D721Med (cell line): Measurements from ENCODE around the gene FER.
A peak's percentile ranks its signal among the peaks of the same experiment; 100 is the strongest.

Experiments
- DNase-seq: peaks from one replicate; pipeline ENCODE4 v3.0.0; 2011; ENCODE audit warnings: low spot score; ENCODE audit not compliant: insufficient read length
- FAIRE-seq: peaks from 2 replicates; lab custom pipeline; 2011; peaks lifted over from hg19 to GRCh38; lab: Jason Lieb, UNC
- TF ChIP-seq, protein P1 (sequence below): IDR thresholded peaks from 2 replicates; pipeline ENCODE4 v1.5.1; 2012; ENCODE audit warnings: mild to moderate bottlenecking, control low read depth; ENCODE audit not compliant: insufficient read depth; ENCODE audit errors: missing control alignments

The FER gene

DNA sequence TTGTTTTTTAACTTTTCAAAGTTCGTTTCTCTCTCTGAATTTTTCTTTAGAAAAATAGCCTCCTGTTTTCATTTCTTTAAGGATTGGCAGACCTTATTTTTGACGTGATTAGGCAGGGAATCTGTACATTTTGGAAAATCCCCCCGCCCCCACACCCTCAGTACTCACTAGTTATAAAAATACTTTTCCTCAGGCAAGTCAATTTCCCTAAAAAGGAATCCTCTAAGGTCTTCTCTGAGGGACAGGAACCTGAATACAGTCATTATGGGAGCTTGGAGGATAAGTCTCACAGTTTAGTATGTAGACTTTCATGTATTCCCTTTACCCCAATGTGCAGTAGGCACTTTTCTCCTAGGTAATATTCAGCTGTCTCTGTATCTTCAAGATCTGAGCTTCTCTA lies 3.9 kb upstream of the FER start:
- TF ChIP-seq, protein P1, sequence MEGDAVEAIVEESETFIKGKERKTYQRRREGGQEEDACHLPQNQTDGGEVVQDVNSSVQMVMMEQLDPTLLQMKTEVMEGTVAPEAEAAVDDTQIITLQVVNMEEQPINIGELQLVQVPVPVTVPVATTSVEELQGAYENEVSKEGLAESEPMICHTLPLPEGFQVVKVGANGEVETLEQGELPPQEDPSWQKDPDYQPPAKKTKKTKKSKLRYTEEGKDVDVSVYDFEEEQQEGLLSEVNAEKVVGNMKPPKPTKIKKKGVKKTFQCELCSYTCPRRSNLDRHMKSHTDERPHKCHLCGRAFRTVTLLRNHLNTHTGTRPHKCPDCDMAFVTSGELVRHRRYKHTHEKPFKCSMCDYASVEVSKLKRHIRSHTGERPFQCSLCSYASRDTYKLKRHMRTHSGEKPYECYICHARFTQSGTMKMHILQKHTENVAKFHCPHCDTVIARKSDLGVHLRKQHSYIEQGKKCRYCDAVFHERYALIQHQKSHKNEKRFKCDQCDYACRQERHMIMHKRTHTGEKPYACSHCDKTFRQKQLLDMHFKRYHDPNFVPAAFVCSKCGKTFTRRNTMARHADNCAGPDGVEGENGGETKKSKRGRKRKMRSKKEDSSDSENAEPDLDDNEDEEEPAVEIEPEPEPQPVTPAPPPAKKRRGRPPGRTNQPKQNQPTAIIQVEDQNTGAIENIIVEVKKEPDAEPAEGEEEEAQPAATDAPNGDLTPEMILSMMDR, result no peak
- no peak for DNase-seq
- FAIRE-seq, result no peak

DNA sequence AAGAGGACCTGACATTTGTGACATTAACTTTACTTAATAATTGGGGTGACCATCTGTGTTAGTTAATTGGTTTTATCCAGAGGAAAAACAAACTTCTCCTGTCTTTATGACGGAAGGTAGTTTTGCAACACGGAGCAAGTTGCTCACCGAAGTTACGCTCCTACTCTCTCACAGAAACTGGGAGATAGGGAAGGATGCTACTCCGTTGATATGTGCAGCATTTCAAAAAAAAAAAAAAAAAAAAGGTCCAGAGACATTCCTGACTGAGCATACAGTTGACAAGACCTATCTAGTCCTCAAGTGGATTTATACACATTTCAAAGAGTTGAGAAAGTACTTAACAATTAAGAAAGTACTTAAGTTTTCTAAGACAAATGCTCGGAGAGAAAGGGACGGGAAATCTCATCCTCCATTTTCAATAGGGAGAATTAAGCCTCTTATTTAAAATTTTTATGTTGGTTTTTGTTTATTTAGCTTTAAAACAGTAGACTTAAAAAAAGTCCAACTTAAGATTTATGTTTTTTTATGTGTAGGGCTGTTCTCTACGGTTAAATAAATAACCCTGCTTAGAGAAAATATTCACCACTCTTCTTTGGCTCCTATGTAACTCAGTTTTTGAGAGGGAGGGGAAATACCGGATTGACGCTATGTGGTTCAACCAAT lies 455 bp upstream of the FER start:
- FAIRE-seq (no peak), DNase-seq (no peak)
- TF ChIP-seq, protein P1, result no peak

DNA sequence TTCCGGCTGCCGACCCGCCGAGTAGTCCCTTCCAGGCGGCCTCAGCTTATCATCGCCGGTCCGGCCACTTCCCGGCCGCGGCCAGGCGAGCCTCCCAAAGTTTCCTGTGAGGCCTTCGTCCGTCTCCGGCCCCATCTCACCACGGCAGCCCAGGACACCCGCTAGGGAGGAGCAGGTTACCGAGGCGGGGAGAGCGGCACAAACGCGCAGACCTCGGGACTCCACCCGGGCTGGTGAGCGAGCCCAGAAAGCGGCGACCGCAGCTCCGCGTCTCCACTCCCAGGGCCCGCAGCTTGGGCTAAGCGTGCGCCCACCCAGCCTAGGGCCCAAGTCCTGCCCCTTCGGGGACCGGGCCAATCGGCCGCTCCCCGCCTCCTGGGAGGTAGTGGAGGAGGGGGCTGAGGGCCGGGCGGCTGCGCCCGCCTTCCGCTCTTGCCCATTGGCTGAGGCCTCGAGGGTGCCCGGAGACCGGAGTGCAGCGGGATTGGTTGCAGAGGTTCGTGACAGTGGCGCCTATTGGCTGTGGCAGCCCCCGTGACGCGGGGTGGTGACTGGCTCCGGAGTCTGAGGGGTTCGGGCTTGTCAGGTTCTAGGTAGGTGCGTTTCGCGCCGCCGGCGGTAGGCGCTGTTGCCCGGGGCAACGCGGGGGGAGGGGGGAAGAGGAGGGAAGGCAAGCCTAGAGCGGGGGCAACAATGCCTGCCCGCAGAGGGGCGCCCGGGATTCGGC lies 867 bp downstream of the FER start:
- TF ChIP-seq, protein P1, result peak; percentile 6
- FAIRE-seq, result no peak
- DNase-seq, result peak; percentile 62

DNA sequence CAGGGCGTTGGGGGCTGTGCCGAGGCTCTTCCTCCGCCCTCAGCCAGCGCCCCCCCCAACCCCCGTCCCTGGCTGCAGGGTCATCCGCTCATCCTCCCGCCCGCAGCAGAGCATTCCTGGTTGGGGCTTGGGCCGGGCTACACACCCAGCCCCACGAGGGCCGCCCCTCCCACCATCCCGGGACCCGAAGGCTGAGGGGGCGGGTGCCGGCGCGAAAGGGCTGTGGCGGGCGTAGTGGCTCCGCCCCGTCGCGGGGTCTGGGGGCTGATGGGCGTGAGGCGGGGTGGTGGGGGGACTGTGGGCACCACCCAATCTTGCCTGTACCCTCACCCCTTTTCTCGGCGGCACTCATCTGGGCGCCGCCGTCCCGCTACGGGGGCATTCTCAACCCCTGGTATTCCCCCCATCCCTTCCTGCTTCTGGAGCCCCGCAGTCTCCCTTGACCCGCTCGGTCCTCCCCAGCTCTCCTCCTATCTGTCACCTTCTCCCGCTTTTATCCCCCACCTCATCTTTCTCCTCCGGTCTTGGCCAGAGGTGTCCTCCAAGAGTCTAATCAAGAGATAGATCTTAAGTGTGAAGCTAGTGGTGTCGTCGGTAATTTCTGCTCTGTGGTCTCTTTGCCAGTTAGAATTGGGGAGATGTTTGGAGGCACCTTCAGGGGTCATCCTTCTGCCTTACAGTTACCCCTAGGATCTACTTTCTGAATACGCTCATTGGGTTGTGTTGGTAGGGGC lies 1.6 kb downstream of the FER start:
- FAIRE-seq (no peak), DNase-seq (no peak)
- TF ChIP-seq, protein P1, result no peak

DNA sequence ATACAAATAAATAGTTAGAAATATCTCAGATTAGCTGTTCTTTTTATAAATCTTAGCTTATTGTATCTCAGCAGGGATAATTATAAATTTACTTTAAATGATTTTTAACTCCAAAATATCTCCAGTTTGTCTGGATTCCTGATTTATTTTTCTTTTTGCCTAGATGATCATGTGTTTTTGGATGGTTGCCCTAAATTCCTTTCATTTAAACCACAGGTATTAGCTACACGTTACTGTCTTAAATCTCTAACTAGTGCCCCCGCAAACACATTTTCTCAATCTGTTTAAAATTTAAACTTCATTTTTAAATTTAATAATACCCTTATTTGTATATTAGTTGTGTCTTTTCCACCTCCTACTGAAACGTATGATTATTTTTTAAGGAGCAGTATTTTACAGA lies 5.6 kb downstream of the FER start:
- FAIRE-seq (no peak), DNase-seq (no peak)
- TF ChIP-seq, protein P1, result no peak

DNA sequence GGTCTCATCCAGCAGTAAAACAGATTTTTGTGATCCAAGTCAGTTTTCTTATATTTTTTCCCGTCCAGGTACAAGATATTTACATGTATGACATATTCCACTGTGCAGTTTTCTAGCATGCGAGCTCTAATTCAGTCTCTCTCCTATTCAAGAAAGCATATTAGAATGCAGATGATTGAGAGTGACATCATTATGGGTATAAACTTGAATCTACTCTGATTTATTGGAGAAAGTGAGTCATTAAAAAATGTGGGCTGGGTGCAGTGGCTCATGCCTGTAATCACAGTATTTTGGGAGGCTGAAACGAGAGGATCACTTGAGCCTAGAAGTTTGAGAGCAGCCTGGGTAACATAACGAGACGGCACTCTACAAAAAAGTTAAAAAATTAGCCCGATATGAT lies 6.2 kb downstream of the FER start:
- no peak for FAIRE-seq
- no peak for DNase-seq

More for the DNA sequence above, 6.2 kb downstream of the FER start:
- TF ChIP-seq, protein P1, result no peak
